Measurements from ENCODE around the gene ZBTB24.

GRCh38 chr6:109461733-109462526 lies 21.1 kb downstream of the ZBTB24 start:
- TF ChIP-seq, protein P1, sequence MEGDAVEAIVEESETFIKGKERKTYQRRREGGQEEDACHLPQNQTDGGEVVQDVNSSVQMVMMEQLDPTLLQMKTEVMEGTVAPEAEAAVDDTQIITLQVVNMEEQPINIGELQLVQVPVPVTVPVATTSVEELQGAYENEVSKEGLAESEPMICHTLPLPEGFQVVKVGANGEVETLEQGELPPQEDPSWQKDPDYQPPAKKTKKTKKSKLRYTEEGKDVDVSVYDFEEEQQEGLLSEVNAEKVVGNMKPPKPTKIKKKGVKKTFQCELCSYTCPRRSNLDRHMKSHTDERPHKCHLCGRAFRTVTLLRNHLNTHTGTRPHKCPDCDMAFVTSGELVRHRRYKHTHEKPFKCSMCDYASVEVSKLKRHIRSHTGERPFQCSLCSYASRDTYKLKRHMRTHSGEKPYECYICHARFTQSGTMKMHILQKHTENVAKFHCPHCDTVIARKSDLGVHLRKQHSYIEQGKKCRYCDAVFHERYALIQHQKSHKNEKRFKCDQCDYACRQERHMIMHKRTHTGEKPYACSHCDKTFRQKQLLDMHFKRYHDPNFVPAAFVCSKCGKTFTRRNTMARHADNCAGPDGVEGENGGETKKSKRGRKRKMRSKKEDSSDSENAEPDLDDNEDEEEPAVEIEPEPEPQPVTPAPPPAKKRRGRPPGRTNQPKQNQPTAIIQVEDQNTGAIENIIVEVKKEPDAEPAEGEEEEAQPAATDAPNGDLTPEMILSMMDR (IDR thresholded peaks at IDR 0.05): no peak
- no peak for TF ChIP-seq POLR2A (IDR thresholded peaks at IDR 0.05)

Data from thyroid gland (tissue), 4 donors.